HCT116 (cell line): Measurements from ENCODE around the gene EFCAB10.

ENCODE experiments used
- CEBPB ChIP-seq: IDR thresholded peaks from 2 replicates; pipeline ENCODE4 v1.6.1; 2012; ENCODE audit warnings: low read depth
- EZH2 ChIP-seq: fragments of 200-600 bp; sonication (generic); IDR thresholded peaks from 2 replicates; pipeline ENCODE4 v1.6.1; 2017; ENCODE audit warnings: antibody characterized with exemption, mixed run types
- FOSL1 ChIP-seq: IDR thresholded peaks from 2 replicates; pipeline ENCODE4 v1.6.1; 2012; ENCODE audit warnings: low read depth
- POLR2A ChIP-seq: IDR thresholded peaks from 2 replicates; pipeline ENCODE4 v1.7.0; 2011; ENCODE audit warnings: borderline replicate concordance; ENCODE audit not compliant: insufficient read depth, insufficient read length; ENCODE audit errors: extremely low read depth
- POLR2AphosphoS5 ChIP-seq: IDR thresholded peaks from 2 replicates; pipeline ENCODE4 v1.6.1; 2011; ENCODE audit warnings: mild to moderate bottlenecking, low read depth, low read length, moderate library complexity
- SP1 ChIP-seq: IDR thresholded peaks from 2 replicates; pipeline ENCODE4 v1.6.1; 2012; ENCODE audit warnings: low read depth
- YY1 ChIP-seq: IDR thresholded peaks from 2 replicates; pipeline ENCODE4 v1.6.1; 2011; ENCODE audit warnings: low read length, low read depth, moderate library complexity, mild to moderate bottlenecking; ENCODE audit not compliant: insufficient replicate concordance; ENCODE audit errors: extremely low read depth
- TF ChIP-seq, protein P1 (sequence below), 3 experiments: fragments of 200-600 bp in 1 of 3; sonication (generic) in 1 of 3; IDR thresholded peaks in 2 of 3; conservative IDR thresholded peaks in 1 of 3; 2 replicates each; pipeline ENCODE4 v1.5.1; 2012 to 2017; ENCODE audit warnings: low read depth in 2 of 3, low read length in 2 of 3, antibody characterized with exemption in 1 of 3, borderline replicate concordance in 1 of 3, control low read depth in 1 of 3, mild to moderate bottlenecking in 1 of 3, mixed read lengths in 1 of 3, mixed run types in 1 of 3, moderate library complexity in 1 of 3; ENCODE audit not compliant: insufficient read depth in 1 of 3
- TF ChIP-seq, protein P2 (sequence below): IDR thresholded peaks from 2 replicates; pipeline ENCODE4 v1.6.1; 2012; ENCODE audit warnings: low read depth
- TF ChIP-seq, protein P3 (sequence below): IDR thresholded peaks from 2 replicates; pipeline ENCODE4 v1.6.1; 2012

DNA sequence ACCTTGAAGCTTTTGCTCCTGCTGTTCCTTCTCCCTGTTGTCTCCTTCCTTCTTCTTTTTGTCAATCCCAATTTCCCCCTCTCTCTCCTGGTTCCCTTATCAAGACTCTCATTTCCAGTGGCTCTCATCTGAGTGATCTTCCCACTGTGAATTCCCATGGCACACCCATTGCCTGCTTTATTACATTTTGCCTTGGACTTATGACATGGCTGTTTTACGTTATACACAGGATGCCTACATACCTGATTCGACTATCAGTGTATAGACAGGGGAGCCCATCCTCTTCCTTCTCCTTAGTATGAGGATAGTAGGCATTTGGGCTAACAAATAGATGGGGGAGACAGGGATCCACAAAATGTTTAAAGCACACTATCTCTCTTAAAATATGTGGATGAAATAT lies 39.9 kb upstream of the EFCAB10 start:
- TF ChIP-seq, protein P1, sequence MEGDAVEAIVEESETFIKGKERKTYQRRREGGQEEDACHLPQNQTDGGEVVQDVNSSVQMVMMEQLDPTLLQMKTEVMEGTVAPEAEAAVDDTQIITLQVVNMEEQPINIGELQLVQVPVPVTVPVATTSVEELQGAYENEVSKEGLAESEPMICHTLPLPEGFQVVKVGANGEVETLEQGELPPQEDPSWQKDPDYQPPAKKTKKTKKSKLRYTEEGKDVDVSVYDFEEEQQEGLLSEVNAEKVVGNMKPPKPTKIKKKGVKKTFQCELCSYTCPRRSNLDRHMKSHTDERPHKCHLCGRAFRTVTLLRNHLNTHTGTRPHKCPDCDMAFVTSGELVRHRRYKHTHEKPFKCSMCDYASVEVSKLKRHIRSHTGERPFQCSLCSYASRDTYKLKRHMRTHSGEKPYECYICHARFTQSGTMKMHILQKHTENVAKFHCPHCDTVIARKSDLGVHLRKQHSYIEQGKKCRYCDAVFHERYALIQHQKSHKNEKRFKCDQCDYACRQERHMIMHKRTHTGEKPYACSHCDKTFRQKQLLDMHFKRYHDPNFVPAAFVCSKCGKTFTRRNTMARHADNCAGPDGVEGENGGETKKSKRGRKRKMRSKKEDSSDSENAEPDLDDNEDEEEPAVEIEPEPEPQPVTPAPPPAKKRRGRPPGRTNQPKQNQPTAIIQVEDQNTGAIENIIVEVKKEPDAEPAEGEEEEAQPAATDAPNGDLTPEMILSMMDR (IDR thresholded peaks at IDR 0.05 in 2 of 3, conservative IDR thresholded peaks at IDR 0.05 in 1 of 3; ENCODE audit: borderline replicate concordance in 1 of 3, insufficient read depth in 1 of 3, low read depth in 2 of 3, low read length in 2 of 3): no peak
- TF ChIP-seq EZH2: no peak
- TF ChIP-seq FOSL1: no peak
- TF ChIP-seq POLR2AphosphoS5: no peak
- TF ChIP-seq, protein P2, sequence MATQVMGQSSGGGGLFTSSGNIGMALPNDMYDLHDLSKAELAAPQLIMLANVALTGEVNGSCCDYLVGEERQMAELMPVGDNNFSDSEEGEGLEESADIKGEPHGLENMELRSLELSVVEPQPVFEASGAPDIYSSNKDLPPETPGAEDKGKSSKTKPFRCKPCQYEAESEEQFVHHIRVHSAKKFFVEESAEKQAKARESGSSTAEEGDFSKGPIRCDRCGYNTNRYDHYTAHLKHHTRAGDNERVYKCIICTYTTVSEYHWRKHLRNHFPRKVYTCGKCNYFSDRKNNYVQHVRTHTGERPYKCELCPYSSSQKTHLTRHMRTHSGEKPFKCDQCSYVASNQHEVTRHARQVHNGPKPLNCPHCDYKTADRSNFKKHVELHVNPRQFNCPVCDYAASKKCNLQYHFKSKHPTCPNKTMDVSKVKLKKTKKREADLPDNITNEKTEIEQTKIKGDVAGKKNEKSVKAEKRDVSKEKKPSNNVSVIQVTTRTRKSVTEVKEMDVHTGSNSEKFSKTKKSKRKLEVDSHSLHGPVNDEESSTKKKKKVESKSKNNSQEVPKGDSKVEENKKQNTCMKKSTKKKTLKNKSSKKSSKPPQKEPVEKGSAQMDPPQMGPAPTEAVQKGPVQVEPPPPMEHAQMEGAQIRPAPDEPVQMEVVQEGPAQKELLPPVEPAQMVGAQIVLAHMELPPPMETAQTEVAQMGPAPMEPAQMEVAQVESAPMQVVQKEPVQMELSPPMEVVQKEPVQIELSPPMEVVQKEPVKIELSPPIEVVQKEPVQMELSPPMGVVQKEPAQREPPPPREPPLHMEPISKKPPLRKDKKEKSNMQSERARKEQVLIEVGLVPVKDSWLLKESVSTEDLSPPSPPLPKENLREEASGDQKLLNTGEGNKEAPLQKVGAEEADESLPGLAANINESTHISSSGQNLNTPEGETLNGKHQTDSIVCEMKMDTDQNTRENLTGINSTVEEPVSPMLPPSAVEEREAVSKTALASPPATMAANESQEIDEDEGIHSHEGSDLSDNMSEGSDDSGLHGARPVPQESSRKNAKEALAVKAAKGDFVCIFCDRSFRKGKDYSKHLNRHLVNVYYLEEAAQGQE: no peak
- no peak for TF ChIP-seq CEBPB
- TF ChIP-seq, protein P3, sequence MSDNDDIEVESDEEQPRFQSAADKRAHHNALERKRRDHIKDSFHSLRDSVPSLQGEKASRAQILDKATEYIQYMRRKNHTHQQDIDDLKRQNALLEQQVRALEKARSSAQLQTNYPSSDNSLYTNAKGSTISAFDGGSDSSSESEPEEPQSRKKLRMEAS: no peak
- no peak for TF ChIP-seq POLR2A
- no peak for TF ChIP-seq YY1
- TF ChIP-seq SP1: no peak
